Measurements from ENCODE around the gene S100A5.
"Not testable (repeated sequence)": the region's sequence is repeated elsewhere in the genome, so short reads cannot be mapped to it uniquely, and the experiment has no call there.

Gene S100A5

GRCh38 chr1:153578936-153579335, 38.2 kb upstream of the S100A5 start:
- TF ChIP-seq CTCF (IDR thresholded peaks at IDR 0.05; ENCODE audit: control insufficient read depth, extremely low read depth, insufficient read depth) = no peak
- no peak overlapping the region for H3K4me3 ChIP-seq (ENCODE audit: low read depth, low read length)
- DNase-seq (ENCODE audit: low read depth) = no peak

- no peak for DNase-seq (ENCODE audit: low read depth)
- no peak overlapping the region for H3K4me3 ChIP-seq (ENCODE audit: low read depth, low read length)
- no peak for TF ChIP-seq CTCF (IDR thresholded peaks at IDR 0.05; ENCODE audit: control insufficient read depth, extremely low read depth, insufficient read depth)
Measured at GRCh38 chr1:153578490-153578889, 37.8 kb upstream of the S100A5 start.

- TF ChIP-seq CTCF (IDR thresholded peaks at IDR 0.05; ENCODE audit: control insufficient read depth, extremely low read depth, insufficient read depth) = no peak
- no peak for DNase-seq (ENCODE audit: low read depth)
- H3K4me3 ChIP-seq (ENCODE audit: low read depth, low read length) = no peak overlapping the region
Measured at GRCh38 chr1:153577624-153578051, 36.9 kb upstream of the S100A5 start.

- no peak for TF ChIP-seq CTCF (IDR thresholded peaks at IDR 0.05; ENCODE audit: control insufficient read depth, extremely low read depth, insufficient read depth)
- no peak overlapping the region for H3K4me3 ChIP-seq (ENCODE audit: low read depth, low read length)
- no peak for DNase-seq (ENCODE audit: low read depth)
Measured at GRCh38 chr1:153577138-153577537, 36.4 kb upstream of the S100A5 start.

- DNase-seq (ENCODE audit: low read depth) = not testable (repeated sequence)
Measured at GRCh38 chr1:153575497-153575896, 34.8 kb upstream of the S100A5 start.

GRCh38 chr1:153575081-153575491, 34.4 kb upstream of the S100A5 start:
- not testable (repeated sequence) for H3K4me3 ChIP-seq (ENCODE audit: low read depth, low read length)

More at GRCh38 chr1:153575497-153575896, 34.8 kb upstream of the S100A5 start:
- not testable (repeated sequence) for H3K4me3 ChIP-seq (ENCODE audit: low read depth, low read length)

GRCh38 chr1:153573351-153573750, 32.6 kb upstream of the S100A5 start:
- no peak overlapping the region for H3K4me3 ChIP-seq (ENCODE audit: low read depth, low read length)
- DNase-seq (ENCODE audit: low read depth) = no peak
- no peak for TF ChIP-seq CTCF (IDR thresholded peaks at IDR 0.05; ENCODE audit: control insufficient read depth, extremely low read depth, insufficient read depth)

More at GRCh38 chr1:153575081-153575491, 34.4 kb upstream of the S100A5 start:
- not testable (repeated sequence) for DNase-seq (ENCODE audit: low read depth)

- TF ChIP-seq CTCF (IDR thresholded peaks at IDR 0.05; ENCODE audit: control insufficient read depth, extremely low read depth, insufficient read depth) = peak; percentile 82
- peak; percentile 32 for DNase-seq (ENCODE audit: low read depth)
- no peak overlapping the region for H3K4me3 ChIP-seq (ENCODE audit: low read depth, low read length)
Measured at GRCh38 chr1:153572569-153573015, 31.9 kb upstream of the S100A5 start.
